VCaP (cell line): ENCODE measurements around the gene CCDC87.
"Not testable (repeated sequence)": the region's sequence is repeated elsewhere in the genome, so short reads cannot be mapped to it uniquely, and the experiment has no call there.

Source experiments
- H3K27ac ChIP-seq: fragments of 450-650 bp; 2 replicates; pipeline ENCODE4 v1.5.1; 2017
- CTCF ChIP-seq: fragments of 450-650 bp; conservative IDR thresholded peaks from 2 replicates; pipeline ENCODE4 v1.5.1; 2017; ENCODE audit warnings: mild to moderate bottlenecking, moderate library complexity

CCDC87 gene

GRCh38 chr11:66598993-66599392 is 6.1 kb upstream of the CCDC87 start:
- H3K27ac ChIP-seq, result no peak overlapping the region
- no peak for TF ChIP-seq CTCF

- no peak for TF ChIP-seq CTCF
- H3K27ac ChIP-seq, result peak overlapping the region; percentile 2; the same call in 1 of the 2 replicates
Measured at GRCh38 chr11:66595245-66595904, 2.5 kb upstream of the CCDC87 start.

- peak overlapping the region; percentile 79; the same call in 1 of the 2 replicates for H3K27ac ChIP-seq
- no peak for TF ChIP-seq CTCF
Measured at GRCh38 chr11:66593650-66594049, 787 bp upstream of the CCDC87 start.

GRCh38 chr11:66593303-66593635 is 406 bp upstream of the CCDC87 start:
- TF ChIP-seq CTCF, result no peak
- H3K27ac ChIP-seq, result peak overlapping the region; percentile 79

- no peak overlapping the region for H3K27ac ChIP-seq
Measured at GRCh38 chr11:66591175-66591574, 1.7 kb downstream of the CCDC87 start.

GRCh38 chr11:66589996-66590675 is 2.7 kb downstream of the CCDC87 start:
- TF ChIP-seq CTCF, result no peak
- no peak overlapping the region for H3K27ac ChIP-seq

More at GRCh38 chr11:66591175-66591574, 1.7 kb downstream of the CCDC87 start:
- no peak for TF ChIP-seq CTCF

- H3K27ac ChIP-seq, result not testable (repeated sequence)
Measured at GRCh38 chr11:66589315-66589714, 3.5 kb downstream of the CCDC87 start.

GRCh38 chr11:66586136-66586535 is 6.7 kb downstream of the CCDC87 start:
- TF ChIP-seq CTCF, result no peak
- H3K27ac ChIP-seq, result no peak overlapping the region

- not testable (repeated sequence) for H3K27ac ChIP-seq
Measured at GRCh38 chr11:66585447-66585846, 7.4 kb downstream of the CCDC87 start.

- H3K27ac ChIP-seq, result not testable (repeated sequence)
Measured at GRCh38 chr11:66582565-66583147, 10.2 kb downstream of the CCDC87 start.
